ENCODE results near the gene CERS4.

GRCh38 chr19:8233370-8233769 lies 24.2 kb downstream of the CERS4 start:
- TF ChIP-seq CTCF (IDR thresholded peaks at IDR 0.05; ENCODE audit: low read depth, low read length, poor library complexity, severe bottlenecking) (no peak), EZH2phosphoT487 (IDR thresholded peaks at IDR 0.05; ENCODE audit: borderline replicate concordance, low read length) (no peak)

Data from DOHH2 (cell line).